HG02943 (cell line): ENCODE measurements around the gene KRTAP5-5.
"Not testable (repeated sequence)": the region's sequence is repeated elsewhere in the genome, so short reads cannot be mapped to it uniquely, and the experiment has no call there.

Experiments
- ATAC-seq: cut with Tn5 transposase; IDR thresholded peaks from one replicate; pipeline ENCODE4 v1.9.1; 2021; ENCODE audit warnings: mild to moderate bottlenecking, low read depth, moderate library complexity; ENCODE audit not compliant: unreplicated experiment

KRTAP5-5 gene

GRCh38 chr11:1605923-1606322, 23.7 kb upstream of the KRTAP5-5 start:
- peak; percentile 74 for ATAC-seq

GRCh38 chr11:1607156-1607845, 22.3 kb upstream of the KRTAP5-5 start:
- not testable (repeated sequence) for ATAC-seq

- not testable (repeated sequence) for ATAC-seq
Measured at GRCh38 chr11:1607901-1608300, 21.7 kb upstream of the KRTAP5-5 start.

- no peak for ATAC-seq
Measured at GRCh38 chr11:1608363-1608762, 21.2 kb upstream of the KRTAP5-5 start, which contains the start of gene KRTAP5-3. TSS of gene KRTAP5-3 (minus strand) at chr11:1608463. CDS start at chr11:1608385, 78 bp downstream.

GRCh38 chr11:1618231-1618630, 11.3 kb upstream of the KRTAP5-5 start:
- no peak for ATAC-seq

GRCh38 chr11:1619449-1619848, 10.1 kb upstream of the KRTAP5-5 start:
- no peak for ATAC-seq

- ATAC-seq = no peak
Measured at GRCh38 chr11:1622086-1622485, 7.5 kb upstream of the KRTAP5-5 start, which contains the start of gene KRTAP5-4. TSS of gene KRTAP5-4 (minus strand) at chr11:1622138. CDS start at chr11:1622093, 45 bp downstream.

- ATAC-seq = no peak
Measured at GRCh38 chr11:1623716-1624115, 5.9 kb upstream of the KRTAP5-5 start.

GRCh38 chr11:1624621-1625020, 5.0 kb upstream of the KRTAP5-5 start:
- no peak for ATAC-seq

GRCh38 chr11:1625541-1625940, 4.0 kb upstream of the KRTAP5-5 start:
- no peak for ATAC-seq

- no peak for ATAC-seq
Measured at GRCh38 chr11:1628506-1629325, 859 bp upstream of the KRTAP5-5 start.

- ATAC-seq = no peak
Measured at GRCh38 chr11:1630271-1630670, 696 bp downstream of the KRTAP5-5 start.

- ATAC-seq = no peak
Measured at GRCh38 chr11:1631066-1631568, 1.5 kb downstream of the KRTAP5-5 start.

GRCh38 chr11:1632053-1632714, 2.6 kb downstream of the KRTAP5-5 start:
- ATAC-seq = no peak

- no peak for ATAC-seq
Measured at GRCh38 chr11:1633864-1634263, 4.3 kb downstream of the KRTAP5-5 start.

GRCh38 chr11:1636291-1636950, 6.8 kb downstream of the KRTAP5-5 start:
- no peak for ATAC-seq

GRCh38 chr11:1637628-1638027, 8.1 kb downstream of the KRTAP5-5 start:
- no peak for ATAC-seq

- ATAC-seq = no peak
Measured at GRCh38 chr11:1638344-1638743, 8.8 kb downstream of the KRTAP5-5 start.

- no peak for ATAC-seq
Measured at GRCh38 chr11:1639102-1639620, 9.6 kb downstream of the KRTAP5-5 start.

GRCh38 chr11:1639666-1640065, 10.1 kb downstream of the KRTAP5-5 start:
- ATAC-seq = no peak
